Eye (tissue), 1 donor: Measurements from ENCODE around the gene TNRC18.
"Not testable (repeated sequence)": the region's sequence is repeated elsewhere in the genome, so short reads cannot be mapped to it uniquely, and the experiment has no call there.

Experiments used
- DNase-seq: peaks from one replicate; pipeline ENCODE4 v3.0.0-alpha.2; 2015

The TNRC18 gene

DNA sequence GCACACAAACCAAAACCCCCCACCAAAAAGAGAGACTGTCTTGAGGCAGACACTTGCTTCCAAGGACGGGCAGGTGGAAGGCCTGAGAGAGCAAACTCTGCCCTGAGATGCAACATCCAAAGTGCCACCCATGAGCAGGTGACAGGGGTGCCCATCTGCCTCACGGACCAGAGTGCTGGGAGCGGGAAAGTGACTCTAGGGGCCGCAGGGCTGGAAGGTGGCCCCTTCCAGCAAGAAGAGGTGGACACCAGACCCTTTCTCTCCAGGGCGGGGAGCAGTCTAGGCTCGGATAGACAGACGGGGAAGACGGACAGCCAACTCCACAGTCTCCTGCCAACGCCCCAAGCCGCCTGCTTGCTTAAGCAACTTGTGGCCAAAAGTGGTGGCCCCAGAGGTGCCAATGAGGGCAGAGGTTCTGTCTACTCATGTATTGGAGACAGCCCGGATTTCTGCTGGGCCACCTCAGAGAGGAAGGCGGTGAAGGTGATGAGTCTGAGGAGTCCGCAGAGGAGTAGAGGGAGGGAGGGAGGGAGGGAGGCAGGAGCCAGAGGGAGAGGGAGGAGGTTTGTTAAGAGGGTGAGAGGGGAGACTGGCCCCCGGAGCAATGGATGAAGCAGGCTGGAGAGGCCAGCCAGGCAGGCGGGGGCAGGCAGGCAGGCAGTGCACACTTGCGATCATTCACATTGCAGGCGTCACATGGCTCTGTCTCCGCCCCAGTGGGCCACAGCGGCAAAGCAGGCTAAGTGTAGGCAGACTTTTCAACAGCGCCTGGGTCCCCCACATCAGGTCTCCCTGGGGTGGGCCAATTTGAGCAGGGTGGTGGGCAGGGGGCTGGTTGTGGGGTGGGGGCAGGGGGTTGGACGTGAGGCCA is 75.3 kb downstream of the TNRC18 start:
- no peak for DNase-seq

DNA sequence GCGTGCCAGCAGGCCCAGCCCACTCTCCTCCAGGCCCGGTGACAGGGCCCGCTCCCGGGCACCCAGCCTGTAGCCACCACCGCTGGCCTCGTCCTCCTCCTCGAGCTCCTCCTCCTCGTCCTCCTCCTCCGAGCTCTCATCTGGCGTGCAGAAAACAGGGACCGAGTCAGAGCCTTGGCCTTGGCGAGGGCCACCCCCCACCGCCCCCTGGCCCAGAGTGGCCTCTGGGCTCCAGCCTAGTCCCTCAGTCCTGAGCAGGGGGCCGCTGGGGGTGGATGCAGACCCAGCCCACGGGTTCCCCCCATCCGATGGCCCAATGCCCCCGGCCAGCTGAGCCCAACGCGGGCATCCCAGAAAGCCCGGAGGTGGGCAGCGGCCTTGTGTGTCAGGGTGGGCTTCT is 78.0 kb downstream of the TNRC18 start:
- DNase-seq, result no peak

DNA sequence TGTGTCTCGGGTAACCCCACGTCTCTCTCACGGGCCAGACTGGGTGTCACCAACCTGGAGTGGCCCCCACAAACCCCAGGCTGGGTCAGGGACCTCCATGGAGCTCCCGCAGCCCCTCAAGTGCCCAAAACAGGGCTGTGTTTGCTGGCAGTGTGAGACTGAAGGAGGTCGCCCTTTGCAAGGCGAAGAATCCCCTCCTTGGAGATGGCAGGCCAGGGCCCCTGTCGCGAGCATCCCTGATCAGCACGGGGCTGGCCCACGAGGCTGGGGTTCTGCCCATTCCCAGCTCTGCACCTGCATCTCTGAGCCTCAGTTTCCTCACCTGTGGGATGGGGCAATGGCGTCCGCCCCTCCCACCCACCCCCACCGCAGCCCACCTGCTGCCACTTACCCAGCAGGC is 78.5 kb downstream of the TNRC18 start:
- no peak for DNase-seq

DNA sequence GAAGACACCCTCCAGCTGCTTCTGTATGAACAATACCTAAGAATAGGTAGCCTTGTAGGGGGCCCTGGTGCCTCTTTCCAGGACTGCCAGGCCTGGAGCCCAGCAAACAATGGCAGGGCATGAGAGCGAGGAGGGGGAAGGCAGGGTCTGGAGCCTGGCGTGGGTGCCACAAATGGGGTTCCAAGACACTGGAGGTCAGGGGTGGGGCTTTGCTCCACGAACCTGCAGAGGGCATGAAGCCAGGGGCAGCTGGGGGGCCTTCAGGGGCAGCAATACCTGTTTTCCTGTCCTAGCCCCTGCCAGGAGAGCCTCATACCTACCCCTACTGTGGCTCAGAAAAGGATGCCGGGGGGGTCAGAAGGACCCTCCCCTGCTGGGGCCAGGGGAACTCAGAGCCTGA is 79.3 kb downstream of the TNRC18 start:
- DNase-seq, result no peak

GRCh38 chr7:5343884-5344283 is 79.8 kb downstream of the TNRC18 start:
- peak; percentile 67 for DNase-seq

GRCh38 chr7:5342631-5343030 is 81.0 kb downstream of the TNRC18 start:
- DNase-seq, result no peak

DNA sequence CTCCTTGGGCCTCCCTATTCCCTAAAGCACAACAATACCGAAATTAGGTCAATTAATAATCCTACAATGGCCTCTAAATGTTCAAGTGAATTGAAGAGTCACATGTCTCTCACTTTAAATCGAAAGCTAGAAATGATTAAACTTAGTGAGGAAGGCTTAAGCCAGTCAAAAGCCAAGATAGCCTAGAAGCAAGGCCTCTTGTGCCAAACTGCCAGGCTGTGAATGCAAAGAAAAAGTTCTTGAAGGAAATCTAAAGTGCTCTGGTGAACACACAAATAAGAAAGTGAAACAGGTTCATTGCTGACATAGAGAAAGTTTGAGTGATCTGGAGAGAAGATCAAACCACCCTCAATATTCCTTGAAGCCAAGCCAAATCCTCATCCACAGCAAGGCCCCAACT is 83.7 kb downstream of the TNRC18 start:
- DNase-seq, result no peak

- no peak for DNase-seq
Measured at GRCh38 chr7:5337047-5337446, 86.6 kb downstream of the TNRC18 start.

DNA sequence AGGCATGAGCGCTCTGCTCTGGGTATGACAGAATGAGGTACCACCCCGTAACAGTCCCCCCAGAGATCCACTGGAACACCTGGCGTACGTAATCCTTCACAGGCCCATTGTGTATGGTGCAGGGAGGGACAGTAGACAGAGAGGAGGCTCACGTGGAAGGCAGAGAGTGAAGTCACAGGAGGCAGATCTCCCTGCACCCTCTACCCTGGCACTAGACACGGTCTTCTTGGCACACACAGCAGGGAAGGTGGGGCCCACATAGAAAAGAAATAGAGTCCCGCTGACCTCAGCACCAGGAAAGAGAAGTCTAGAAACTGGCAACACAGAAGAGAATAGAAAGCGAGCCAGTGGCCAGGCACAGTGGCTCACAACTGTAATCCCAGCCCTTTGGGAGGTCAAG is 89.0 kb downstream of the TNRC18 start:
- DNase-seq, result no peak

GRCh38 chr7:5333121-5334045 is 90.3 kb downstream of the TNRC18 start:
- DNase-seq, result no peak

DNA sequence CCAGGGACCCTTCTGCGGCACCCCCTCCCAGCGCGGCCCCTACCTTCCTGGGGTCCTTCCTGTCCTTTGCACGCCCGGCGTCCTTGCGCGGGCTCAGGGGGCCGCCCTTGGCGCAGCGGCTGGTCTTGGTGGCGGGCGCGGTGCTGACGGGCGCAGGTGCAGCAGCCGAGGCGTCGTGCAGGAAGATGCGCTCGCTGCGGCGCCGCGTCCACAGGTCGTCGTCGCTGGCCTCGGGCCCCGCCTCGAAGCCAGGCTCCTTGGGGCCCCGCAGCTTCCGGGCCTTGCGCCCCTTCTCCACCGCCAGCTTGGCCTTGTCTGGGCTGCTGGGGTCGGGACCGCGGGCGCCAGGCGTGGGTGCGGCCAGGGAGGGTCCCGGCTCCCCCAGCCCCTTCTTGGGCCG is 91.1 kb downstream of the TNRC18 start:
- DNase-seq, result no peak

- DNase-seq, result no peak
Measured at GRCh38 chr7:5330288-5330687, 93.3 kb downstream of the TNRC18 start.

DNA sequence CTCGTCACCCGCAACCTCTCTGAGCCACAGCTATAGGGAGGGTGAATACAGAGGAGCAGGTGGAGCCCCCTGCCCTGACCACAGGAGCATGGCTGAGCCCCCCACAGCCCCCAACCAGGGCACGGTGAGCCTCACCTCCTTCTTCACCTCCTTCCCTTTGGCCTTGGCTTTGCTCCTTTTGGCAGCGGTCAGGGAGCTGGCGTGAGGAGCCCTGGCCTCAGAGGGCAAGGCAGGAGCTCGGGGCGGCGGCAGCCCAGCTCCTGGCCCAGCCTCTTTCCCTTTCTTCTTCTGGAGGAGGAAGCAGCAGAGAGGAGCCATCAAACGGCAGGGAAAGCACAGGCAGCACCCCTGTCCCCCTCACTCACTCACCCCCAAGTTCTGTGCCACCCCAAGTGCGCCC is 98.7 kb downstream of the TNRC18 start:
- no peak for DNase-seq

- not testable (repeated sequence) for DNase-seq
Measured at GRCh38 chr7:5323800-5324781, 99.5 kb downstream of the TNRC18 start.

DNA sequence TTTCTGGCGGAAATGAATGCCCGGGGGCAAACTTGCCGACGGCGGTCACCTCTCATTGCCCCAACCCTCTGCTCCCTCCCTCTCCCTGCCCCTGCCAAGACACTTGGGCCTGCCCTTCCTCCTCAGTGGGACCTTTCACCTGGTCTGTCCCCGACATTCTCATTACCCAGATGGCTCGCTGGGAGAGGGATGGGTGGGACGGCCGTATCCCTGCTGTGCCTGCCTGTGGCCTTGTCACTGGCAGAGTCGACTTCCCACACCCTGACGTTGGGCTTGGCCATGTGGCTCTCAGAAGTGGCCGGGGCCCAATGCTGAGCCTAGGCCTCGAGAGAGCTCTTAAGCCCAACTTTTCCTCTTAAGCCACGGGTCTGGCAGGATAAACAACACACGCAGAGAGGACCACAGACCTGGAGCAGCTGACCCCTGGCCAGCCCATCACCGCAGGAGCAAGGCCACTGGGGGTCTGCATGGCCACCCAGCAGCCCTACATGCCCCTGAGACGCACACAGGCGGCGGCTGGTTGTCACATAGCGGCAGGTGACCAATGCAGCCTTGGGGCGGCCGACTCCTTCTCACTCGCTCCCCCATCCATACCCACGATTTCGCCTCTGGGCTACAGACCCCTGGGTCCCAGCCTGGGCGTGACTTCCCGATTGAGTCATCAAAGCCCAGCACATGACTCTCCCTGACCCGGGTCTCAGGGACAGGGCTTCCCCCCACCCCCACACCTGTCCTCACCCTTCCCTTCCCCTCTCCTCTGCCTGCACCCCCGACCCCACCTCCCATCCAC is 100.8 kb downstream of the TNRC18 start:
- no peak for DNase-seq

GRCh38 chr7:5320802-5321396 is 102.7 kb downstream of the TNRC18 start:
- no peak for DNase-seq

- no peak for DNase-seq
Measured at GRCh38 chr7:5320391-5320790, 103.2 kb downstream of the TNRC18 start.

GRCh38 chr7:5318613-5319012 is 105.0 kb downstream of the TNRC18 start:
- DNase-seq, result not testable (repeated sequence)

GRCh38 chr7:5315761-5316160 is 107.9 kb downstream of the TNRC18 start:
- DNase-seq, result no peak

- DNase-seq, result no peak
Measured at GRCh38 chr7:5314864-5315263, 108.8 kb downstream of the TNRC18 start.
